HCEC 1CT (cell line): ENCODE data around the gene SERTAD3.
"Not testable (repeated sequence)": the region's sequence is repeated elsewhere in the genome, so short reads cannot be mapped to it uniquely, and the experiment has no call there.

ENCODE experiments used
- DNase-seq: peaks from one replicate; pipeline ENCODE4 v3.0.0-alpha.2; 2017

The SERTAD3 gene

GRCh38 chr19:40444000-40444824 lies at the start of gene SERTAD3:
Gene SERTAD3 (minus strand): TSS chr19:40444335. CDS start chr19:40442080, 2,255 bp downstream.
- DNase-seq, result peak; percentile 95

GRCh38 chr19:40493778-40494177 lies 49.6 kb upstream of the SERTAD3 start:
- DNase-seq, result no peak

GRCh38 chr19:40492274-40492673 lies 48.1 kb upstream of the SERTAD3 start:
- DNase-seq, result no peak

- no peak for DNase-seq
Observed at GRCh38 chr19:40489882-40490230, 45.7 kb upstream of the SERTAD3 start.

- DNase-seq, result no peak
Observed at GRCh38 chr19:40486017-40486416, 41.9 kb upstream of the SERTAD3 start.

- not testable (repeated sequence) for DNase-seq
Observed at GRCh38 chr19:40475878-40476644, 31.9 kb upstream of the SERTAD3 start.

GRCh38 chr19:40474737-40475136 lies 30.6 kb upstream of the SERTAD3 start:
- no peak for DNase-seq

GRCh38 chr19:40472516-40472915 lies 28.4 kb upstream of the SERTAD3 start:
- no peak for DNase-seq

- no peak for DNase-seq
Observed at GRCh38 chr19:40471111-40471510, 27.0 kb upstream of the SERTAD3 start.

- DNase-seq, result no peak
Observed at GRCh38 chr19:40469011-40469410, 24.9 kb upstream of the SERTAD3 start.

GRCh38 chr19:40466985-40467734 lies 23.0 kb upstream of the SERTAD3 start, which contains the start of gene SPTBN4:
Gene SPTBN4 (plus strand): TSS chr19:40467001. CDS start chr19:40472622, 5,621 bp downstream.
- DNase-seq, result no peak

GRCh38 chr19:40466219-40466984 lies 22.3 kb upstream of the SERTAD3 start:
- no peak for DNase-seq

GRCh38 chr19:40465557-40466218 lies 21.6 kb upstream of the SERTAD3 start, which contains the start of gene BLVRB:
Gene BLVRB (minus strand): TSS chr19:40465745. CDS start chr19:40465688, 57 bp downstream.
- peak; percentile 98 for DNase-seq

GRCh38 chr19:40465025-40465556 lies 21.0 kb upstream of the SERTAD3 start:
- DNase-seq, result peak; percentile 62

GRCh38 chr19:40464059-40465024 lies 20.2 kb upstream of the SERTAD3 start:
- DNase-seq, result peak; percentile 82

GRCh38 chr19:40463587-40464037 lies 19.5 kb upstream of the SERTAD3 start:
- not testable (repeated sequence) for DNase-seq

- DNase-seq, result no peak
Observed at GRCh38 chr19:40461669-40462221, 17.6 kb upstream of the SERTAD3 start.

- no peak for DNase-seq
Observed at GRCh38 chr19:40460185-40460584, 16.1 kb upstream of the SERTAD3 start.

GRCh38 chr19:40458597-40458974 lies 14.5 kb upstream of the SERTAD3 start:
- DNase-seq, result no peak
